ENCODE measurements around the gene SPATA6L. TPM values are rescaled to one million over a fixed set of nuclear protein-coding genes. Genes with fewer than 3 reads are reported as not detected.

The SPATA6L gene
- under 0.01 and 0.89 TPM in 2 replicates for total RNA-seq

GRCh38 chr9:4666042-4666699 is at the start of gene SPATA6L:
TSS of gene SPATA6L (minus strand) at chr9:4666480. CDS start at chr9:4666250, 230 bp downstream.

GRCh38 chr9:4679268-4680172 is 13.2 kb upstream of the SPATA6L start, which contains the start of gene CDC37L1:
TSS of gene CDC37L1 (plus strand) at chr9:4679569. CDS start at chr9:4679768, 199 bp downstream.

GRCh38 chr9:4662108-4662988 is 3.9 kb downstream of the SPATA6L start, which contains the start of gene PLPP6:
TSS of gene PLPP6 (plus strand) at chr9:4662294. CDS start at chr9:4662376, 82 bp downstream.

Other genes starting within 250 kb of the SPATA6L start
- gene SLC1A1, start 176.0 kb downstream of the SPATA6L start, total RNA-seq, result 0.45 and 0.84 TPM in 2 replicates
- 6.4 and 7.3 TPM in 2 replicates for gene PLPP6, start 4.2 kb downstream of the SPATA6L start, total RNA-seq
- 10.4 and 10.9 TPM in 2 replicates for gene CDC37L1, start 13.1 kb upstream of the SPATA6L start, total RNA-seq
- gene AK3, start 74.7 kb upstream of the SPATA6L start, total RNA-seq, result 38.8 and 44.2 TPM in 2 replicates
- 11.4 and 12.9 TPM in 2 replicates for gene RCL1, start 126.5 kb upstream of the SPATA6L start, total RNA-seq